ENCODE data around the gene TP53I13.

DNA sequence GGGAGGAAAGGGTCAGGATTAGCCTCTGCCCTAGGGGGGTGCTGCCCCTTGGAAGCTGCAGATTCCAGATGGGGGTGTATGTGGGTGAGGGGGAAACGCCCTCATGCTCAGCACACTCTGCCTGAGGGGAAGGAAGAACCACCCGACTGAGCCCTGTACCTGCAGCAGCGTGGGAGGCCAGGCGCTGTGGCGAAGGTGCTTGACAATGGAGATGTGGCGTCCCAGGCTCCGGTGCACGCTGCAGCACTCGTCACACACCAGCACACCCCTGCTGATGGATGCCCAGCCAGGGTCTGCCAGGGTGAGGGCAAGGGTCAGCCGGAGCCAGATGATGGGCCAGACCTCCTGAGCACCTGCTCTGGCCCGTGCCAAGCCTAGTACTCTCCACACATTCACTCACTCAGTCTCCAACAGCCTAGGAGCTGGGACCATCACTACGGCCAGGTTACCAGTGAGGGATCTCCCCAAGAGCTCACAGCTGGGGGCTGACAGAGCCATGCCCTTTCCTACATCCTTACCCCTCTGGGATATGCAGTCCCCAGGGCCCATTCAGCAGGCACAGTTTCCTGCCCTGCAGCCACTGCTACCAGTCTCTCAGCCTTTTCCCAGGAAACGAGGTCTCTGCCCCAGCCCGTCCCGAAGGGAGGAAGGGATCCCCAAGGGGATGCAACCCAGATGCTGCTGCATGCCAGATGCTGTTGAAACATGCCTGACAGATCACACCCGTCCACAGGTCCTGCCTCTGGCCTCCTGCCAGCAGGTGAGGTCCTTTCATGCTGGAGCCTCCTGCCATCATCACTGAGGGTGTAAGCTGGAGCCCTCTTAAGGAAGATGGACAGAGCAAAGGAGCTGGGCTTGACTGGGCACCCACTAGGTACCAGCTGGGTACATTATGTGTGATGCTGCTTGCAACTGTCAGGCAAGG is 15.1 kb downstream of the TP53I13 start:
- no peak for TF ChIP-seq GLIS3 (CRISPR knock-in tag; IDR thresholded peaks at IDR 0.05)
- TF ChIP-seq, protein P1, sequence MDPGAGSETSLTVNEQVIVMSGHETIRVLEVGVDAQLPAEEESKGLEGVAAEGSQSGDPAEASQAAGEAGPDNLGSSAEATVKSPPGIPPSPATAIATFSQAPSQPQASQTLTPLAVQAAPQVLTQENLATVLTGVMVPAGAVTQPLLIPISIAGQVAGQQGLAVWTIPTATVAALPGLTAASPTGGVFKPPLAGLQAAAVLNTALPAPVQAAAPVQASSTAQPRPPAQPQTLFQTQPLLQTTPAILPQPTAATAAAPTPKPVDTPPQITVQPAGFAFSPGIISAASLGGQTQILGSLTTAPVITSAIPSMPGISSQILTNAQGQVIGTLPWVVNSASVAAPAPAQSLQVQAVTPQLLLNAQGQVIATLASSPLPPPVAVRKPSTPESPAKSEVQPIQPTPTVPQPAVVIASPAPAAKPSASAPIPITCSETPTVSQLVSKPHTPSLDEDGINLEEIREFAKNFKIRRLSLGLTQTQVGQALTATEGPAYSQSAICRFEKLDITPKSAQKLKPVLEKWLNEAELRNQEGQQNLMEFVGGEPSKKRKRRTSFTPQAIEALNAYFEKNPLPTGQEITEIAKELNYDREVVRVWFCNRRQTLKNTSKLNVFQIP (CRISPR knock-in tag; IDR thresholded peaks at IDR 0.05; ENCODE audit: borderline replicate concordance, low read depth): no peak
- TF ChIP-seq RARB (CRISPR knock-in tag; IDR thresholded peaks at IDR 0.05): no peak
- TF ChIP-seq ESRRG (CRISPR knock-in tag; IDR thresholded peaks at IDR 0.05): no peak
- TF ChIP-seq CREB5 (CRISPR knock-in tag; IDR thresholded peaks at IDR 0.05; ENCODE audit: low read depth): no peak
- no peak for TF ChIP-seq PATZ1 (CRISPR knock-in tag; IDR thresholded peaks at IDR 0.05; ENCODE audit: borderline replicate concordance)
- TF ChIP-seq ZFP30 (CRISPR knock-in tag; IDR thresholded peaks at IDR 0.05): no peak
- TF ChIP-seq ZFP3 (CRISPR knock-in tag; IDR thresholded peaks at IDR 0.05): no peak
- TF ChIP-seq TCF4 (CRISPR knock-in tag; IDR thresholded peaks at IDR 0.05; ENCODE audit: borderline replicate concordance): no peak
- TF ChIP-seq CSDC2 (CRISPR knock-in tag; IDR thresholded peaks at IDR 0.05): no peak

All from SK-N-SH treated with all-trans-retinoic acid at 6 μM for 48 hours (cell line).